Measurements from ENCODE around the gene FAM200C.

DNA sequence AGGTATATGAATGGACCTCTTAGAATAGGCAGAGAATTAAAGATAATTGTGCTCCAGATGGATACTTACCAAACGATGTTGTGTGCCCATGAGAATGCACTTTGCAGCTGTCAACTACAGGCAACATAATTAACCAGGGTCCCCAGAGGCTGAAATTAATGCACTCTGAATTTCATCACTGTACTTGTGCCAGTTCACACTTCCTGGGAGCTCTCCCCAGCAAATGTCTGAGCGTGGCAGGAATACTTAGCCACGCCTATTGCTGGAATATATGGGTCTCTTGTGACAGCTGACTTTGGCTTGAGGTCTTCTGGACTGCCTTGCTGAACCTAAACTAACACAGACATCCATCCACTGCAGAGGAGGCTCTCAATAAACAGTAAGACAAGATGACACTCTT is 17.5 kb downstream of the FAM200C start:
- TF ChIP-seq POLR2A (IDR thresholded peaks at IDR 0.05; ENCODE audit: low read length) (no peak), GATA1 (IDR thresholded peaks at IDR 0.05; ENCODE audit: low read depth, low read length) (no peak)
